Keratinocyte (primary cell): ENCODE results near the gene CTNNBL1.

ENCODE experiments used
- EZH2 ChIP-seq: IDR thresholded peaks from one replicate; pipeline ENCODE4 v1.6.1; 2012; ENCODE audit warnings: inconsistent platforms, mild to moderate bottlenecking, low read length, moderate library complexity
- TF ChIP-seq, protein P1 (sequence below), 3 experiments: IDR thresholded peaks in 1 of 3; conservative IDR thresholded peaks in 1 of 3; optimal IDR thresholded peaks in 1 of 3; 2 replicates in 2 of 3; 3 replicates in 1 of 3; pipeline versions ENCODE3 to v1.5.1; 2011; ENCODE audit warnings: low read length in 3 of 3, mild to moderate bottlenecking in 3 of 3, moderate library complexity in 2 of 3, control low read depth in 1 of 3, inconsistent platforms in 1 of 3; ENCODE audit not compliant: insufficient read depth in 2 of 3; ENCODE audit errors: extremely low read depth in 1 of 3

GRCh38 chr20:37644605-37645004, 49.2 kb upstream of the CTNNBL1 start:
- TF ChIP-seq EZH2, result no peak
- TF ChIP-seq, protein P1, sequence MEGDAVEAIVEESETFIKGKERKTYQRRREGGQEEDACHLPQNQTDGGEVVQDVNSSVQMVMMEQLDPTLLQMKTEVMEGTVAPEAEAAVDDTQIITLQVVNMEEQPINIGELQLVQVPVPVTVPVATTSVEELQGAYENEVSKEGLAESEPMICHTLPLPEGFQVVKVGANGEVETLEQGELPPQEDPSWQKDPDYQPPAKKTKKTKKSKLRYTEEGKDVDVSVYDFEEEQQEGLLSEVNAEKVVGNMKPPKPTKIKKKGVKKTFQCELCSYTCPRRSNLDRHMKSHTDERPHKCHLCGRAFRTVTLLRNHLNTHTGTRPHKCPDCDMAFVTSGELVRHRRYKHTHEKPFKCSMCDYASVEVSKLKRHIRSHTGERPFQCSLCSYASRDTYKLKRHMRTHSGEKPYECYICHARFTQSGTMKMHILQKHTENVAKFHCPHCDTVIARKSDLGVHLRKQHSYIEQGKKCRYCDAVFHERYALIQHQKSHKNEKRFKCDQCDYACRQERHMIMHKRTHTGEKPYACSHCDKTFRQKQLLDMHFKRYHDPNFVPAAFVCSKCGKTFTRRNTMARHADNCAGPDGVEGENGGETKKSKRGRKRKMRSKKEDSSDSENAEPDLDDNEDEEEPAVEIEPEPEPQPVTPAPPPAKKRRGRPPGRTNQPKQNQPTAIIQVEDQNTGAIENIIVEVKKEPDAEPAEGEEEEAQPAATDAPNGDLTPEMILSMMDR (optimal IDR thresholded peaks at IDR 0.05 in 1 of 3, IDR thresholded peaks at IDR 0.05 in 1 of 3, conservative IDR thresholded peaks at IDR 0.05 in 1 of 3; ENCODE audit: extremely low read depth in 1 of 3, insufficient read depth in 2 of 3, low read length in 3 of 3), result no peak
